Eye (tissue), 1 donor: ENCODE data around the gene GRHL3.

Experiments
- DNase-seq: peaks from one replicate; pipeline ENCODE4 v3.0.0-alpha.2; 2015

The GRHL3 gene

GRCh38 chr1:24403806-24404205, 84.6 kb downstream of the GRHL3 start:
- no peak for DNase-seq
